GM18505 (cell line): Measurements from ENCODE around the gene ELAVL2.

Source experiments
- ATAC-seq: cut with Tn5 transposase; IDR thresholded peaks from one replicate; pipeline ENCODE4 v1.9.1; 2021; ENCODE audit not compliant: unreplicated experiment
- POLR2A ChIP-seq: IDR thresholded peaks from 4 replicates; pipeline ENCODE4 v1.6.1; 2011; ENCODE audit warnings: borderline replicate concordance; ENCODE audit not compliant: insufficient read depth, insufficient read length; ENCODE audit errors: extremely low read depth

ELAVL2 gene

GRCh38 chr9:23826120-23826629, at the start of gene ELAVL2:
TSS of gene ELAVL2 (minus strand) at chr9:23826240. CDS start at chr9:23762234, 64,006 bp downstream.
- TF ChIP-seq POLR2A: no peak
- peak; percentile 83 for ATAC-seq

GRCh38 chr9:23858234-23858633, 32.2 kb upstream of the ELAVL2 start:
- TF ChIP-seq POLR2A: no peak

GRCh38 chr9:23855873-23856604, 30.0 kb upstream of the ELAVL2 start:
- TF ChIP-seq POLR2A: no peak
- ATAC-seq: no peak

More at GRCh38 chr9:23858234-23858633, 32.2 kb upstream of the ELAVL2 start:
- no peak for ATAC-seq

- ATAC-seq: no peak
- TF ChIP-seq POLR2A: no peak
Measured at GRCh38 chr9:23850690-23851629, 24.9 kb upstream of the ELAVL2 start.

- no peak for TF ChIP-seq POLR2A
- no peak for ATAC-seq
Measured at GRCh38 chr9:23850242-23850689, 24.2 kb upstream of the ELAVL2 start.

- TF ChIP-seq POLR2A: no peak
- no peak for ATAC-seq
Measured at GRCh38 chr9:23849379-23850035, 23.5 kb upstream of the ELAVL2 start.

- no peak for TF ChIP-seq POLR2A
- no peak for ATAC-seq
Measured at GRCh38 chr9:23842565-23843129, 16.6 kb upstream of the ELAVL2 start.

GRCh38 chr9:23841304-23841703, 15.3 kb upstream of the ELAVL2 start:
- ATAC-seq: no peak

GRCh38 chr9:23837038-23837437, 11.0 kb upstream of the ELAVL2 start:
- no peak for ATAC-seq

More at GRCh38 chr9:23841304-23841703, 15.3 kb upstream of the ELAVL2 start:
- no peak for TF ChIP-seq POLR2A

GRCh38 chr9:23830929-23831730, 5.1 kb upstream of the ELAVL2 start:
- TF ChIP-seq POLR2A: no peak
- no peak for ATAC-seq

More at GRCh38 chr9:23837038-23837437, 11.0 kb upstream of the ELAVL2 start:
- no peak for TF ChIP-seq POLR2A

- TF ChIP-seq POLR2A: no peak
- ATAC-seq: no peak
Measured at GRCh38 chr9:23830476-23830805, 4.4 kb upstream of the ELAVL2 start.

GRCh38 chr9:23829580-23830475, 3.8 kb upstream of the ELAVL2 start:
- TF ChIP-seq POLR2A: no peak

GRCh38 chr9:23825700-23826099, 340 bp downstream of the ELAVL2 start:
- TF ChIP-seq POLR2A: no peak
- ATAC-seq: no peak

More at GRCh38 chr9:23829580-23830475, 3.8 kb upstream of the ELAVL2 start:
- ATAC-seq: no peak
